ENCODE results near the gene MORC2. TPM values are rescaled to one million over a fixed set of nuclear protein-coding genes. Genes with fewer than 3 reads are reported as not detected.

The MORC2 gene
- polyA plus RNA-seq, 1 donor from 2014 or later, result 5.9 TPM

DNA sequence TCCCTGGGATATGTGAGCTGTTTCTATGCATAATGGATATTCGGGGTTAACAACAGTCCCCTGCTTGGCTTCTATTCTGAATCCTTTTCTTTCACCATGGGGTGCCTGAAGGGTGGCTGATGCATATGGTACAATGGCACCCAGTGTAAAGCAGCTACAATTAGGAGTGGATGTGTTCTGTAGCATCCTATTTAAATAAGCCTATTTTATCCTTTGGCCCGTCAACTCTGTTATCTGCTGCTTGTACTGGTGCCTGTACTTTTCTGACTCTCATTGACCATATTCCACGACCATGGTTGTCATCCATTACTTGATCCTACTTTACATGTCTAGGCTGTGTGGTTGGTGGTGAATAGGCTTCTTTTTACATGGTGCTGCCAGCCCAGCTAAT, 1.8 kb upstream of the MORC2 start:
- H3K27ac Mint-ChIP-seq, result peak overlapping the region; percentile 89 to 98 (median 90)
- H3K9me3 Mint-ChIP-seq, result peaks cover 12 to 27% (median 20%) of the 10 kb centered on the region in 3 donors
- H3K4me1 Mint-ChIP-seq, result peaks cover 29 to 55% (median 39%) of the 10 kb centered on the region in 3 donors
- no peaks in the 10 kb centered on the region for H3K27me3 Mint-ChIP-seq
- H3K36me3 Mint-ChIP-seq, result peaks cover 28% of the 10 kb centered on the region
- peak overlapping the region; percentile 87 to 100 (median 97) for H3K4me3 Mint-ChIP-seq

DNA sequence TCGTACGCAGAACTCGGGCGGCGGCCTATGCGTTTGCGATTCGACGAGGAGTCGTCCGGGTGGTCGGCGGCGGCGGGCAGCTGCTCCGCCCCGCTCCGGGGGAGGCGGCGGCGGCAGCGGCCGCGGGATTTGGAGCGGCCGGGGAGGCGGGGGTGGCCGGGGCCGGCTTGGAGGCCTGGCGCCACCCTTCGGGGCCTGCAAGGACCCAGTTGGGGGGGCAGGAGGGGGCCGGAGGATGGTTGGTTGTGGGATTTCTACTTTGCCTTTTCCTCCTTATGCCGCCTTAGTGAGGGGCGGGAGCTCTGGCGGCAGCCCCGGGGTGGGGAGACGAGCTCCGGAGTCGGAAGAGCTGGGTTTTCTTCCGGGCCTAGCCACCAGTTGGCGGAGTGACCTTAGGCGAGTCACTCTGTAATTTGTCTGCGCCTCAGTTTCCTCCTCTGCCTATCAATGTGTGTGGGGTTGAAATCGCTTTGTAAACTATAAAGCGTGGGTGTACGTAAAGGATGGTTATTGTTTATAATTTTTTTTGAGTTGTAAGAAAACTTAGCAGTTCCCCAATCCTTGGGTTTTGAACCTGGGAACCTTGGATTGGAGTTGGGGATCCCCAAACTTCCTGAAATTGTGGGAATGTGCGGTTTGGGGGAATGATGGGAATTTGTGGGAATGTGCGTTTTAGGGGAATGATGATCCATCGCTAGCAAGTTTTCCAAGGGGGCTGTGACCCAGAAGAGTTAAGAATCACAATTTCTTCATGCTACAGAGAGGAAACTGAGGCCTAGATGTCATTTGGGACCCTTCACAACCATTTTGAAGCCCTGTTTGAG, 1.2 kb upstream of the MORC2 start:
- peak overlapping the region; percentile 87 to 100 (median 97) for H3K4me3 Mint-ChIP-seq
- H3K4me1 Mint-ChIP-seq, result peaks cover 33 to 60% (median 39%) of the 10 kb centered on the region in 3 donors
- peaks cover 10 to 27% (median 18%) of the 10 kb centered on the region in 3 donors for H3K9me3 Mint-ChIP-seq
- H3K27ac Mint-ChIP-seq, result peak overlapping the region; percentile 90 to 99 (median 98)
- peaks cover 28% of the 10 kb centered on the region for H3K36me3 Mint-ChIP-seq
- no peaks in the 10 kb centered on the region for H3K27me3 Mint-ChIP-seq

DNA sequence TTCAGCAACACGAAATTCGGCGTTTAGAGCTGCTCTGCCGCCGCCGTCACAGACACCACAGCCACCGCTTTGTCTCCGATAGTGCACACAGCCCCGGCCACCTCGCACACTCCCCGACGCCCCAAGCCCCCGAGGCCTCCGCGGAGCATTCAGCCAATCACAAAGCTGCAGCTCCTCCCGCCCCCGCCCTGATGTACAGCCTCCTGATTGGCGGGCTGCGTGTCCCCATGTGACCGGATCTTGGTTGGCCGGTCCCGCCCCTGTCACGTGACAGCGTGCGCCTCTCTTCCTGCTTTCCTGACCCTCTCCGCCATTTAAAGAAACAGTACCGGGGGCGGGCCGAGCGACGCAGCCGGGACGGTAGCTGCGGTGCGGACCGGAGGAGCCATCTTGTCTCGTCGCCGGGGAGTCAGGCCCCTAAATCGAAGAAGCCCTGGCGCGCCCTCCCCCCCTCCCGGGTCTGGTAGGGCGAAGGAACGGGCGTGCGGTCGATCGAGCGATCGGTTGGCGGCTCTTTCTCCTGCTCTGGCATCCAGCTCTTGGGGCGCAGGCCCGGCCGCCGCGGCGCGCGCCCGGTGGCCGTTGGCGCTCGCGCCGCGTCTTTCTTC, 454 bp upstream of the MORC2 start, which contains the start of gene TUG1:
TUG1 (plus strand) TSS at position 342 of the 608 bp plus-strand sequence.
- peaks cover 10 to 21% (median 13%) of the 10 kb centered on the region in 3 donors for H3K9me3 Mint-ChIP-seq
- H3K4me1 Mint-ChIP-seq, result peaks cover 33 to 63% (median 38%) of the 10 kb centered on the region in 3 donors
- peaks cover 23% of the 10 kb centered on the region for H3K36me3 Mint-ChIP-seq

DNA sequence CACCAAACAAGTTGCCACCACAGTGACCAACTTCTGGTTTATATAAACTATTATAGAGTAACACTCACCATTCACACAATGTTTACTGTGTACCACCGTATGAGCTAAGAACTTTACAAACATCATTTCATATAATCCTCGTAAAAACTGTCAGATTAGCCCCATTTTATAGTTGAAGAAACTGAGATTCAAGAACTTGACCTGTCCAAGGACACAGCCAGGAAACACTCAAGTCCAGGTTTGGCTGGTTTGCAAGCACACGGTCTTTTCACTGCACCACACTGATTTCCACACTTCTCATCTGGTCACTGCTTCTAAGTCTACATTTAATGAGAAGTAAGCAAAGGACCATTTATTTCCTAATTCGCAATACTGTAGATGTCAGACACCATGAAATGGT, 3.7 kb downstream of the MORC2 start:
- Mint-ChIP-seq H3K27me3 (no peaks in the 10 kb centered on the region), H3K36me3 (peaks cover 2% of the 10 kb centered on the region), H3K4me1 (peaks cover 14 to 33% (median 14%) of the 10 kb centered on the region in 3 donors), H3K27ac (peak overlapping the region in 1 of 3 donors; percentile 58), H3K4me3 (peak overlapping the region in 2 of 4 donors; percentile 32 to 50), H3K9me3 (peaks cover 0 to 3% (median 0%) of the 10 kb centered on the region in 3 donors)

More for the DNA sequence above, 454 bp upstream of the MORC2 start, which contains the start of gene TUG1:
- Mint-ChIP-seq H3K27me3 (no peaks in the 10 kb centered on the region), H3K27ac (peak within 1 kb of the TSS; percentile 90 to 99 (median 98)), H3K4me3 (peak within 1 kb of the TSS; percentile 87 to 100 (median 97))

DNA sequence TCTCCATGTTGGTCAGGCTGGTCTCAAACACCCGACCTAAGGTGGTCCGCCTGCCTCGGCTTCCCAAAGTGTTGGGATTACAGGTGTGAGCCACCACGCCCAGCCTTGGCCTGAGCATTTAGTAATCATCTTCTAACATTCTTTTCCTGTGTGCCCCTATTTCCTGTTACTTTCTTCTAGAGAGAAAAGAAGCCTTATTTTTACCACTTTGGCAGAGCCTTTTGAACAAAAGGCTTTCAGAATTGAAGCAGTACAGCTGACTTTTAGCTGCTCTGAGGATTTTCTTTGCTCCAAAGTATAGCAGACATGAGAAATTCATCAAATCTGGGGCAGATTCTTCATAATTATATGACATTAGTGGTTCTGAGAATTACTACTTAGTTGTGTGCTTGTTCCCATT, 13.4 kb downstream of the MORC2 start:
- Mint-ChIP-seq H3K9me3 (no peaks in the 10 kb centered on the region), H3K4me3 (no peak overlapping the region), H3K36me3 (peaks cover 3% of the 10 kb centered on the region), H3K27ac (no peak overlapping the region), H3K4me1 (peaks cover 0 to 7% (median 7%) of the 10 kb centered on the region in 3 donors), H3K27me3 (no peaks in the 10 kb centered on the region)

DNA sequence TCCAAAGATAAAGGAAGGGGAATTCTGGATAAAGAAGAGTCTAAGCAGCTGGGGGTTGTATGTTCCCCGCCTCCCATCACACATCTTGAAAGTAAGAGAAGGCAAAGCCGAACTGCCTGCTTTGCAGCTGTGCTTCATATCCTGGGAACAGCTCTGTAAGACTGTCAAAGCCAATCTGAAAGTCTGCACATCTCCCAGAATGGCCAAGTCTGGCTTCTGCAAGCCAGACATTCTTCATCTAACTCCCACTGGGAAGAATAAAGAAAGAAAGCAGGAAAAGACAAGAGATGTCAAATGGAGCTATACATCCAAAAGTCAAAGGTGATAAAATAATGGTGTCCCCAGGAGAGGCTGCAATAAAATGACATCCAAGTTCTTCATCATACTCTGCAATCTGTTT, 15.4 kb downstream of the MORC2 start:
- H3K4me3 Mint-ChIP-seq, result no peak overlapping the region
- no peaks in the 10 kb centered on the region for H3K27me3 Mint-ChIP-seq
- H3K4me1 Mint-ChIP-seq, result peaks cover 0 to 4% (median 0%) of the 10 kb centered on the region in 3 donors
- H3K27ac Mint-ChIP-seq, result no peak overlapping the region
- peaks cover 8% of the 10 kb centered on the region for H3K36me3 Mint-ChIP-seq
- no peaks in the 10 kb centered on the region for H3K9me3 Mint-ChIP-seq

DNA sequence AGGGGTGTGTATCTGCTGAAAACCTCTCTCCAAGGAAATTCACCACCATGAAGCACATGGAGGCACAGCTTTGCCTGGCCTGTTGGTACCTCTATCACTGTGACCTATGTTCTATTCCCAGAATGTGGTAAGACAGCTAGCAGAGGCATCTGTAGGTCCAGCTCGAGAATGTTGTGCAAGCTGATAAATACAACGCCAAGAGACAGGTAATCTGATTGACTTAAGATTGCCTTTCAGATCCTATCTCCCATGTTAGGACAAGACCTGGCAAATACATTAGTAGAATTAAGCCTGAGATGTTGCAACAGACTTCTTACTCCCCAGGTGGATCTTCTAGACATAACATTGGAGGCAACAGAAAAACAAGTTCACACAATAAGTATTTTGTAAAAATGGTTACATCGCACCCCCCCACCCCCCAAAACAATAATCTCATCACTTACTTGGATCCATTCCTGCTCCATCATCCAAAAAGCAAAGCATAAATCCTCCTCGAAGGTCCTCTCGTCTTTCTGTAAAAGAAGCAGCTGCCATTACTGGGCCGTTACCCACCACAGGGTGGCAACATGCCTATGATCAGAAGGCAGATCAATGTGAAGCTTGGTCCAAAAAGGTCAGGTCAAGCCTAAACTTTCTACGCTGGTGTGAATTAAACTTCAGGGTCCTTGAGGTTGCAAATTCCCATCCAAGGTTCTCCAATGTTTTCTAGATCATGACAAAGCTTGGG, 18.5 kb downstream of the MORC2 start:
- Mint-ChIP-seq H3K27ac (no peak overlapping the region), H3K4me3 (no peak overlapping the region), H3K36me3 (peaks cover 11% of the 10 kb centered on the region), H3K4me1 (peaks cover 0 to 2% (median 0%) of the 10 kb centered on the region in 3 donors), H3K9me3 (no peaks in the 10 kb centered on the region), H3K27me3 (no peaks in the 10 kb centered on the region)

DNA sequence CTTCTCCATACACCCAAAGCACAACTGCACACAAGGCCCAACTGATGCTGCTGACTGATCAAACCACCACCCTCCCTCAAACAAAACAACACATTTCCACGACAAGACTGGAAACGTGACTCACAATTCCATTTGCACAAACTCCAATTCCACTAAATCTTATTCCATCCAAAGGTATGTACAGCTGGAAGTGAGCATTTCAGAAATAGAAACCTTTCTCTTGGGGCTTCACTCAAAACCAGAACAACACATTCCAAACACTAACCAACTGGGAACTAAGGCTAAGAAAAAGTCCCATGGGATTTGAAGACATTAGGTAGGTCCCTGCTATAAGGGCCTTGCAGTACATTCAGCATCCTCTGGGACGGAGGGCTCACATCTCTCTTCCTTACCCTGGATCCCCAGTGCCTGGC, 19.6 kb downstream of the MORC2 start:
- no peak overlapping the region for H3K4me3 Mint-ChIP-seq

DNA sequence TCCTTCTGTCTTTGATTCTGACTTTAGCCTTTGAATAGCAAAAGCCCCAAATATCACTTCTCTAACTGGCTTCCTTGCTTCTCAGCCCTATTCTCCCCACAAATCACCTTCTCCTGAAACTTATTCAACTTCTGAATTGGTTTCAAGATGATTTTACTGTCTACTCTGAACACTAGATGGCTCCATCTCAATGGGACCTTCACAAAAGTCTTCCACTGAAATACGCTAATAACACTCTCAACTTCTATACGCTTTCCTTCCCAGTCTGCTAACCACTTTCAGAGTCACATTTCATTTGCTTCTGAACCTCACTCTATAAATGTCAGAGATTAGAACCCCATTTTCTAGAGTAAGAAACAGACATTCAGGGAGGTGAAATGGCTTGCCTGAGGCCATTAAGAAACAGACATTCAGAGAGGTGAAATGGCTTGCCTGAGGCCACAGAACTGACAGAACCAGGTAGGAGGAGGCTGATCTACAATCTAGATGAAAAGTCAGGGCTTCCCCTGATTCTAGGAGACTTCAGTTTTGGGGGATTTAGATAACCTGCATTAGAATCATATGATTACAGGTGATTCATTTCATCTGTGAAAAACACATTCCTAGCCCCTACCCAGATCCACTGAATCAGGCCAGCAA, 20.6 kb downstream of the MORC2 start:
- H3K27me3 Mint-ChIP-seq, result no peaks in the 10 kb centered on the region
- H3K36me3 Mint-ChIP-seq, result peaks cover 13% of the 10 kb centered on the region
- H3K27ac Mint-ChIP-seq, result no peak overlapping the region
- peaks cover 0 to 2% (median 0%) of the 10 kb centered on the region in 3 donors for H3K4me1 Mint-ChIP-seq
- no peak overlapping the region for H3K4me3 Mint-ChIP-seq
- no peaks in the 10 kb centered on the region for H3K9me3 Mint-ChIP-seq

More for the DNA sequence above, 19.6 kb downstream of the MORC2 start:
- H3K36me3 Mint-ChIP-seq, result peaks cover 13% of the 10 kb centered on the region
- H3K9me3 Mint-ChIP-seq, result no peaks in the 10 kb centered on the region
- H3K27ac Mint-ChIP-seq, result peak overlapping the region in 1 of 3 donors; percentile 4
- no peaks in the 10 kb centered on the region for H3K27me3 Mint-ChIP-seq
- peaks cover 0 to 2% (median 0%) of the 10 kb centered on the region in 3 donors for H3K4me1 Mint-ChIP-seq

DNA sequence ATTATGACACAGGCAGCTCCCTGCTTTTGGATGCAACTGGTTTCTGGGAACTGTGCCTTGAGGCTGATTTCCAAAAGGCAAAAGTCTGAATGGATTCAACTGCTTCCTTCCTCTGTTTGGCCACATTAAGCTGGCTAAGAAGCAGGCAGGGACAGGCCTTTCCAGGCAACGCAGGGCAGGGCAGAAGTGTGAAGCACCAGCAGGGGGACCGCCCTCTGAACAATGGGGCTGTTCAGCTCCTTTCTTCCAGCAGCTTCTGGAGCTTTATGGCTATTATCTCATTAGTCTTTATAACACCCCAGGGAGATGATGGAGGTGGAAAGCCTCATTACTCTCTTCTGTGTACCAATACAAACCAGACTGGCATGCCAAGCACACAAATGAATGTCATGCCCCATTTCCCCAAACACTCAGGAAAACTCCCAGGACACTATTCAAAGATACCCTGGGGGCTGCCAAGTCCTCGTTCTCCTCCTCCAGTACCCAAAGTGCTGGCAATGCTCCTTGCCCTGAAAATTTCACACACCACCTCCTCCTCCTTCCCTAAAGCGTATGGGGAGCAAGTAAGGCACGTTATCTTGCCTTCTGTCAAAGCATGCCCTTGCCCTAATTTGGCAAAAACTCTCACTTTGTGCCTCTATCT, 21.3 kb downstream of the MORC2 start:
- H3K36me3 Mint-ChIP-seq, result peaks cover 13% of the 10 kb centered on the region

DNA sequence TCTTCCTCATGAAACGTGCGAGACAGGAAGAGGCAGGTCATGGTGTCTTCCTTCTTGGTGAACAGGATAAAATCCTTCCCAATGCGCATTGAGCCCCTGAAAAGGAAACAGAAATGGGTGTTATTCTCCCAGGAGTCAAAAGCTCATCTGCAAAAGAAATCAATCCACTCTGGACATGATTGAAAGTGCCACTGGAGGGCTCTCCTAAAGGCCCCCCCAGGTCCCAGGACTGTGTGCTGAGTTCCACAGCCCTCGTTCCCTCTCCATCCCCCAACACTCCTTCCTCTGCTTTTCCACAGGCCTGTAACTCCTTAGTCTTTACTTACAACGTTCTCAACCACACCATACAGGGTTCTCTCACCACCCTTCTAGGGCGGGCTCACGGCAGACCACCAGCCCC, 22.2 kb downstream of the MORC2 start:
- H3K4me3 Mint-ChIP-seq, result no peak overlapping the region
- peak overlapping the region in 1 of 3 donors; percentile 71 for H3K27ac Mint-ChIP-seq
- no peaks in the 10 kb centered on the region for H3K9me3 Mint-ChIP-seq
- no peaks in the 10 kb centered on the region for H3K27me3 Mint-ChIP-seq
- peaks cover 0 to 2% (median 0%) of the 10 kb centered on the region in 3 donors for H3K4me1 Mint-ChIP-seq
- H3K36me3 Mint-ChIP-seq, result peaks cover 14% of the 10 kb centered on the region

More for the DNA sequence above, 21.3 kb downstream of the MORC2 start:
- Mint-ChIP-seq H3K27me3 (no peaks in the 10 kb centered on the region), H3K4me3 (no peak overlapping the region), H3K27ac (no peak overlapping the region), H3K9me3 (no peaks in the 10 kb centered on the region), H3K4me1 (peaks cover 0 to 2% (median 0%) of the 10 kb centered on the region in 3 donors)

DNA sequence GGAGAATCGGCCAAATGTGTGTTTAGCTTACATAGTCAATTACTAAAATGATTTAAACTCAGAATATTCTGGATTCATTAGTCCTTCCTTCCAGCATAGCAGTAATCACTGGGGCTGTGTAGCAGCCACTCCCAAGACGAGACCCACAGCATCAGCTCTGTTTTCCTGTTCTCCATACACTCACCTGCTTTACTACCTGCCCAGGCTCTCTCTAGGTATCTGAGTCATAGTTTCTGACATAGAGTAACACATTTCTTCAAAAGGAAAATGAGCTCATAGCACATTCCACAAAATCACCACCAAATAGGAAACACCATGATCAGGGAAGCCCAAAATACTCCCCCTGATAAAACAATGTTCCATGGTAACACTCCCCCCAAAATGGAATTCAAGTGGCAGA, 22.9 kb downstream of the MORC2 start:
- Mint-ChIP-seq H3K9me3 (no peaks in the 10 kb centered on the region), H3K36me3 (peaks cover 14% of the 10 kb centered on the region), H3K4me3 (no peak overlapping the region), H3K27me3 (no peaks in the 10 kb centered on the region), H3K4me1 (peaks cover 0 to 2% (median 0%) of the 10 kb centered on the region in 3 donors), H3K27ac (no peak overlapping the region)

DNA sequence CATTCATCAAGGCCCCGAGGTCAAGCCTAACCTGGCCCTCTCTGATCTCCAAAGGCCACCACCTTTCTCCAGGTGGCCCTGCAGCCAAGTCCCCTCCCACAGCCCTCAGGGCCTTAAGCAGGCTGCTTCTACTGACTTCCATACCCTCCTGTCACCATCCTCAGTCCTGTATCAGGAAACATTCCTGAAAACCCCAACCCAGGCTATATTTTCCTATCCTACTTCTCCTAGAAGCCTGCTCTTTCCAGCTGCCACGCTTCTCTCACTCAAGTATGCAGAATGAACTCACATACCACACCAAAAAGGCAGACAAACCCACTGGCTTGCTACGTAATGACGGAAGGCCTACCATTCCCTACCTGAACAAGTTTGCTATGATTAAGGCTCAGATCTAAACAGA, 23.6 kb downstream of the MORC2 start:
- Mint-ChIP-seq H3K4me1 (no peaks in the 10 kb centered on the region), H3K27me3 (no peaks in the 10 kb centered on the region), H3K9me3 (no peaks in the 10 kb centered on the region), H3K4me3 (no peak overlapping the region), H3K27ac (no peak overlapping the region), H3K36me3 (peaks cover 12% of the 10 kb centered on the region)

DNA sequence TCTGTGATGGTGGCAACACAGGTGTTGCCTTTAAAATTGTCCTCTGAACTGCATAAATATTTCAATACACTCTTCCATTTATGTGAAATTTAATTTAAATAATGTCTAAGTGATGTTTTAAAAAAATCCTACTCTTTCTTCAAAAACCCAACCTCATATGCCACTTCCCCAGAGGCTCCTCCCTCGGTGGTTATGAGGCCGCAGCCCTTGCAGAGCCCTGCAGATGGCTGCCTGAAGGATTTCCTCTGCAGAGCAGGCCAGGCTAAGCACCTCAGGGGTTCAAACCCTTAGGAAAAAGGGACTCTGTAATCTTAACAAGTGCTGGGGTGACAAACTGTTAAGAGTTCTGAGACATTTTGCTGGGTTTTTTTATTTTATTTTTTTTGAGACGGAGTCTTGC, 25.2 kb downstream of the MORC2 start:
- no peak overlapping the region for H3K4me3 Mint-ChIP-seq
- H3K4me1 Mint-ChIP-seq, result no peaks in the 10 kb centered on the region
- peaks cover 8% of the 10 kb centered on the region for H3K36me3 Mint-ChIP-seq
- H3K27ac Mint-ChIP-seq, result no peak overlapping the region
- H3K27me3 Mint-ChIP-seq, result no peaks in the 10 kb centered on the region
- H3K9me3 Mint-ChIP-seq, result no peaks in the 10 kb centered on the region

Data from IgD-negative memory B cell (primary cell).